Astrocyte of the spinal cord (primary cell): ENCODE data around the gene KCNIP2.

ENCODE experiments used
- DNase-seq: peaks from one replicate; pipeline ENCODE4 v3.0.0; 2011; ENCODE audit warnings: low read depth, low spot score
- H3K4me3 ChIP-seq: 2 replicates; pipeline ENCODE4 v1.5.1; 2011; ENCODE audit warnings: low read depth, mild to moderate bottlenecking, low read length, moderate library complexity
- CTCF ChIP-seq: IDR thresholded peaks from 2 replicates; pipeline ENCODE4 v1.5.1; 2012; ENCODE audit warnings: low read depth, mild to moderate bottlenecking, low read length, inconsistent platforms
- in situ Hi-C: cut with HindIII; loops from 2 replicates; pipeline ENCODE4 v1.10.0; 2017; ENCODE audit warnings: low sequenced_read_pairs

Gene KCNIP2

GRCh38 chr10:101886521-101887312 is 43.1 kb upstream of the KCNIP2 start:
- in situ Hi-C loops: no loop called here
- H3K4me3 ChIP-seq: no peak overlapping the region
- DNase-seq: no peak
- no peak for TF ChIP-seq CTCF

- no peak for DNase-seq
- H3K4me3 ChIP-seq: no peak overlapping the region
- in situ Hi-C loops: no loop called here
- no peak for TF ChIP-seq CTCF
These were observed 37.6 kb upstream of the KCNIP2 start for GRCh38 chr10:101881036-101881774.

- no peak for DNase-seq
- TF ChIP-seq CTCF: no peak
- no peak overlapping the region for H3K4me3 ChIP-seq
- in situ Hi-C loops: no loop called here
These were observed 36.6 kb upstream of the KCNIP2 start for GRCh38 chr10:101880232-101880573.

- in situ Hi-C loops: no loop called here
- TF ChIP-seq CTCF: no peak
- no peak overlapping the region for H3K4me3 ChIP-seq
- peak; percentile 80 for DNase-seq
These were observed 36.0 kb upstream of the KCNIP2 start for GRCh38 chr10:101879456-101880231.

DNA sequence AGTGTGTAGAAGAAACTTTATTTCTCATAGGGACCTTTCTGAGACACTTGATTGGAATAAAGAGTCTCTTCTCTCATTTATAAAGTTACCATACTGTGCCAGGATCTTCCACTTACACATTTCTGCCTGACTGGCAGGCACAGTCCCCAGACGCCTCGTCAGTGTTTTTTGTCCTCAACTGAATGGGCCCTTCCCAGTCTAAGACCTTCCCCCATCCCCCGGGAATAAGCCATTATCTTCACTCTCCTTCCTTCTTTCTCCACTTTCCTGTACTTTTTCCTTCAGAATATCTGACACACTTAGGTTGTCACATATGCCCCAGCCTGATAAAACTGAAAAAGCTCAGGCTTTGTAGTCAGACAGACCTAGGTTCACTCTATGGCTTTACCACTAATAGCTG is 35.3 kb upstream of the KCNIP2 start:
- no peak for TF ChIP-seq CTCF
- no peak overlapping the region for H3K4me3 ChIP-seq
- DNase-seq: no peak
- in situ Hi-C loops: no loop called here

DNA sequence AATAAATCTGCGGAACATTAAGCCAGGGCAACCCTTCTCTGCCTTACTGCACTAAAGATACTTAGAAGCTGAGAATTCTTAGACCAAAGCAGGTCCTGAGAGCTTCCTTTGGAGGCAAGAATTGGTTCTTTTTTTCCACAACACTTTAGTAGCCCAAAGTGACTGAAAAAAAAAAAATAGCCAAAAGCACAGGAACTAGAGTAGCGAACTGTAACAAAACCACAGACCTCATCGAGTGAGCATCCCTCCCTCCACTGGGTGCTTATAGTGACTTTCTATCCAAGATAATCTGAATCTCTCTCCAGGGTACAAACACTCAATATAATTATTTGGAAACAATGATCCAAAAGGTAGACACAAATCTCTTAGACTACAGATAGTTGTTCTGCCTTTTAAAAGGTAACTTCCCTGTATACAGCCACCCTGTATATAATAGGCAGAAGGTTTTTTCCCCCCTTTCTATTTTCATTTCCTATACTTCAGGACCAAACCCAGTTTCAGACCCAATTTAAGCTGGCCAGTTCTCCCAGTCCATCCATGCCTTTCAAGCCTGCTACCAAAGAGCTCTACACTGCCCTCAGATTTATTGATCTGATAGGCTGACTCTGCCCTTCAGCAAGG is 31.6 kb upstream of the KCNIP2 start:
- in situ Hi-C loops: no loop called here
- H3K4me3 ChIP-seq: no peak overlapping the region
- no peak for DNase-seq
- no peak for TF ChIP-seq CTCF
